MM.1S (cell line): Measurements from ENCODE around the gene TIGIT.

Source experiments
- CTCF ChIP-seq: fragments of 300-600 bp; sonication (generic); IDR thresholded peaks from 2 replicates; pipeline ENCODE4 v1.5.1; 2016; ENCODE audit warnings: antibody characterized with exemption, low read length, mixed read lengths
- EZH2 ChIP-seq: fragments of 300-600 bp; sonication (generic); optimal IDR thresholded peaks from 2 replicates; pipeline ENCODE3; 2017; ENCODE audit warnings: low read depth, mild to moderate bottlenecking, antibody characterized with exemption, low read length, mixed read lengths
- EZH2phosphoT487 ChIP-seq: fragments of 300-600 bp; sonication (generic); IDR thresholded peaks from 2 replicates; pipeline ENCODE4 v1.6.1; 2018; ENCODE audit warnings: antibody characterized with exemption, low read length

- no peak for TF ChIP-seq CTCF
- TF ChIP-seq EZH2phosphoT487: no peak
- no peak for TF ChIP-seq EZH2
Observed at GRCh38 chr3:114307222-114307830, 13.5 kb downstream of the TIGIT start.
